RKO (cell line): ENCODE results near the gene PACS2.
"Not testable (repeated sequence)": the region's sequence is repeated elsewhere in the genome, so short reads cannot be mapped to it uniquely, and the experiment has no call there.

Experiments used
- DNase-seq: peaks from one replicate; pipeline ENCODE4 v3.0.0-alpha.2; 2016; ENCODE audit warnings: low spot score

PACS2 gene

GRCh38 chr14:105333020-105333490 is 18.5 kb downstream of the PACS2 start:
- no peak for DNase-seq

GRCh38 chr14:105333613-105334364 is 19.2 kb downstream of the PACS2 start:
- no peak for DNase-seq

- no peak for DNase-seq
Measured at GRCh38 chr14:105334383-105335230, 20.1 kb downstream of the PACS2 start.

- not testable (repeated sequence) for DNase-seq
Measured at GRCh38 chr14:105335231-105335542, 20.6 kb downstream of the PACS2 start.

- DNase-seq: no peak
Measured at GRCh38 chr14:105335735-105336476, 21.4 kb downstream of the PACS2 start.

GRCh38 chr14:105336477-105337287 is 22.1 kb downstream of the PACS2 start:
- DNase-seq: no peak

GRCh38 chr14:105337433-105337832 is 22.9 kb downstream of the PACS2 start:
- DNase-seq: no peak

GRCh38 chr14:105337966-105338741 is 23.6 kb downstream of the PACS2 start:
- no peak for DNase-seq

GRCh38 chr14:105340821-105341733 is 26.5 kb downstream of the PACS2 start:
- no peak for DNase-seq

GRCh38 chr14:105343194-105343593 is 28.6 kb downstream of the PACS2 start:
- DNase-seq: no peak

- DNase-seq: no peak
Measured at GRCh38 chr14:105346200-105346533, 31.6 kb downstream of the PACS2 start.

- no peak for DNase-seq
Measured at GRCh38 chr14:105346876-105347586, 32.5 kb downstream of the PACS2 start.

GRCh38 chr14:105347587-105347968 is 33.0 kb downstream of the PACS2 start:
- no peak for DNase-seq

- DNase-seq: no peak
Measured at GRCh38 chr14:105348169-105348944, 33.8 kb downstream of the PACS2 start.

GRCh38 chr14:105348945-105349699 is 34.6 kb downstream of the PACS2 start:
- no peak for DNase-seq

GRCh38 chr14:105349992-105350391 is 35.4 kb downstream of the PACS2 start:
- no peak for DNase-seq

- no peak for DNase-seq
Measured at GRCh38 chr14:105350450-105351244, 36.1 kb downstream of the PACS2 start.
